HG02973 (cell line): ENCODE data around the gene RBM47.

Source experiments
- ATAC-seq: cut with Tn5 transposase; IDR thresholded peaks from one replicate; pipeline ENCODE4 v1.9.1; 2021; ENCODE audit warnings: moderate library complexity; ENCODE audit not compliant: unreplicated experiment

The RBM47 gene

DNA sequence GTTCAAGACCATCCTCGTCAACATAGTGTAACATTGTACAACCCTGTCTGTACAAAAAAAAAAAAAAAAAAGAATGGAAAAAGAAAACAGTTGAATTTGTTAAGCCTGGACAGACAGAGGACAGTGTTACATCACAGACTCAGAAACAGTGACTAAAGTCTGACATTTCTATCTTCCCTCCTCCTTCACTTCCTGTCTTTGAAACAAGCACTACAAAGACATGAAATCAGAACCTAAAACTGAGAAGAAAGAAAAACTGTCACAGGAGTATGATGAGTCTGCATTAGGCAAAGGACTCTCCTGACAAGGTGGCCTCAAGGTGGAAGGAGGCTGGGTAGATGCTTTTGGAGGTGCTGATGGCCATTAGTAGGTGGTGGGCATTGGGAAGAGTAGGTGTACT is 126.7 kb downstream of the RBM47 start:
- peak; percentile 56 for ATAC-seq

DNA sequence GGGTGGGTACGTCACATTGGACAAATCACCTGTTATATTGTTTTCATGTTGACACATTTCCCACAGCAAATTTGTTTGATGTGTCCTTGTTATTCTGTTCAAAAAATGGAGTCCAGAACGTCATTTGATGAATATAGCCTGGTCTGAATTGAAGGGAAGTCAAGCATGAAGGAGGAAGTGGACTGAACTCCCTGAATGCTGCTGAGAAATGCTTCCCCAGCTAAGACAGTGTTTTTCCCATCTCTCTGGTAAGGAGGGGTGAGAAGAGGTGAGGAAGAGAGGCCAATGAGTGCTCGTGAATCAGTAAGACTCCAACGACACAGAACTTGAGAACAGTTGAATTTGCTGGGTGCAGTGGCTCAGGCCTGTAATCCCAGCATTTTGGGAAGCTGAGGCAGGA is 127.4 kb downstream of the RBM47 start:
- ATAC-seq: no peak

DNA sequence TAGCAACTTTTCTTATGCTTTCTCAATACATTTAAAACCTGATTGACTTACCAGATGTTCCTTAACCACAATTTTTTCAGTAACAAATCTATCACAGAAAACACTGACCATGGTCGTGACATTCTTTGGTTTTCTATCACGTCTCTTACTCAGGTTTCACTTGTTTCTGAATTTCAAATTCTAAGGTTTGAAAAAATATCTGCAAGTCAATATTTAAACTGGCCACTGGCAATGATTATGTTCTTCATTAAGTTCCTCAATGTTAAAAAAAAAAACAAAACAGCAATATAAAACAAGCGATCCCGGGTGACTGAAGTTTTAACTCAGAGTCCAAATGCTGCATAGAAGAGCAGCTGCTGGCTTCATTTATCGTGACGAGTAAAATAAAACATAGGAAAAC is 128.9 kb downstream of the RBM47 start:
- ATAC-seq: no peak

DNA sequence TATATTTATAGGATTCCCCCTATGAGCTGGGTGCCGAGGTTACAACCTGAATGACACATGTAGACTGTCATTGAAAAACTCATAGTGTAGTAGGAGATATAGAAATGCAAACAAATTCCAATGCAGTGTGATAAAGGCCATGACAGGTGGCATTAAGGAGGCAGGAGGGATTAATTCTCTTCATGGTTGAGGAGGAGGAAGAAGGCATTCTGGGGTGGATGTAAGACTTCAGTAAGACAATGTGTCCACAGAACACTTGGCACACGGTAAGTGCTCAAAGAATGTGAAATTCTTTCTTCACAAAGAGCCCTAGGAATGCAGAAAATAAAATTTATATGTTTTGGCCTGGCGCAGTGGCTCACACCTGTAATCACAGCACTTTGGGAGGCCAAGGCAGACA is 136.5 kb downstream of the RBM47 start:
- ATAC-seq: no peak

DNA sequence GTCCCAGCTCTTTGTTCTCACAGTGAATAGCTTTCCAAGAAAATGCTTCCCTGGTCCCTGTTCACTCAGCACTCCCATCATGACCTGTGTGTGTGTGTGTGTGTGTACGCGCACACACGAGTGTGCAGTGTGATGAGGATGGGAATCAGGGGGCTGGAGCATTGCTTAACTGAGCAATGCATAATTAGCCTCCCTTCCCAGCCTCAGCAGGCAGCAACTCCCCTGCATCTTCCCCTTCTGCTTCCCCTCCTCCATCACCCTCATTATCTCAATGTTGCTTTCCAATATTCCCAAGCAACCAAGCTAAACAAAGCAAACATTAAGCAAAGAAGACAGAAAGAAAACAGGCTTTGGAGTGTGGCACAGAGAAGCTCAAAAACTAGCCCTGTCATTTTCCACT is 137.0 kb downstream of the RBM47 start:
- no peak for ATAC-seq

DNA sequence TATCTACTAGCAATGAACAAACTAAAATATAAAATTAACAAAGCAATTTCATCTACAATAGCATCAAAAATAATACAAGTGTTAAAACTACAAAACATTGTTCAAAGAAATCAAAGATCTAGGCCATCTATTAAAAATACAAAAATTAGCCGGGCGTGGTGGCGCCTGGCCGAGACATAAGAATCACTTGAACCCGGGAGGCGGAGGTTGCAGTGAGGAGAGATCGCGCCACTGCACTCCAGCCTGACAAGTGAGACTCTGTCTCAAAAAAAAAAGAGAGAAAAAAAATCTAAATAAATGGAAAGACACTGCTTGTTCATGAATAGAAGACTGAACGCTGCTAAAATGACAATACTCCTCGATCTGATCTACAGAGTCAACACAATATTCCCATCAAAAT is 139.2 kb downstream of the RBM47 start:
- ATAC-seq: no peak

DNA sequence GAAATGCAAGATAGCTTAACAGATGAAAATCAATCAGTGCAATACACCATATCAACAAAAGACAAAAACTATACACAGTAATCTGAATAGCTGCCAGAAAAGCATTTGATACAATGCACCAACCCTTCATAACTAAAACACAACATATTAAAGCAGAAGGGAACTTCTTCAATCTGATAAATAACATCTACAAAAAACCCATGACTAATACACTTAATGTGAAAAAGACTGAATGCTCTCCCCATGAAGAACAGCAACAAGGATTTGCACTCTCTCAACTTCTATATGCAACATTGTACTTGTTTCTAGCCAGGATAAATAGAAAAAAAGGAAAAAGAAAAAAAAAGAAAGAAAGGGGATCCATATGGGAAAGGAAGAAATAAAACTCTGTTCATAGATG is 139.7 kb downstream of the RBM47 start:
- no peak for ATAC-seq

DNA sequence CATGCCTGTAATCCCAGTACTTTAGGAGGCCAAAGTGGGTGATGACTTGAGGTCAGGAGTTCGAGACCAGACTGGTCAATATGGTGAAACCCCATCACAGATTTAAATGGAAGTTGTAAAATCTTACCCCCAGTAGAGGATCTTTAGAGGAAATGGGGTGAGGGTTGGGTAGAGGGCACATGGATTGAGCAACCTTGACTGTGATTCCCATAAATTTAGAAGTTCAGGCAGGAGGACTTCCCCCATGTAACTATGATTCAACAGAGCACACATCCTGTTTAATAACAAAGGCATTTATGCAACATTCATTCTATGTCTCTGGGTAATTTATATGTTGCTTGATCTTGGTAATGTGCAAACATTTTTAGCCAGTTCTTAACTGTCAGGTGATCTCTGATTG is 143.1 kb downstream of the RBM47 start:
- ATAC-seq: no peak

DNA sequence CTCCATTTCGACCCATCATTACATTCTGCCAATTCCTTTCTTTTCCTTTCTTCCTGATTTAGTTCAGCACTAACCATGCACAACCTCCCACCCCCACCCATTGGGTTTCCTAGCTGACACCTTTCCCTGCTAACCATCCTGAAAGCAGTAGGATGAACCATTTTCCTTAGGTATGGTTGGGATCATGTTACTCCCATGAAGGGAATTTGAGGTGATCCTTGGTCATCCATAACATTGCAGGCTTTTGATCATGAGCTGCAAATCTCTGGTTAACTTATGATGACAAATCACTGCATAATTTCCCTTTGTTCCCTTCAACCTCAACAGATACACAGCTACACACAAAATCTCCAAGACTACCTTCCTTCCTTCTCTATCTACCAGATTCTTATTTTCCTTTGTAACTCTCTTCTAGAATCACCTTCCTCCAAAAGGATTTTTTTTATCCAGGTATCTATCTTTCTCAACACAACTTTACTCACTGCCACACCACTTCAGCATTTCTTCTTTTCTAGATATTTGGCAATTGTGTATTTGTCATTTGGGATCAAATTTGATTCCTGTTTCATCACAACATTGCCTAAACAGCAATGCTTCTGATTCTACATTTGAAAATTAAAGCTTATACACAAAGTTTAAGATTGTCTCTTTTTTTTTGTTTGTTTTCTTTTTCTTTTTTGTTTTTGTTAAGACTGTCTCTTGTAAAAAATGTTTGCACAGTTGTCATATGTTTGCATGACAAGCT is 145.1 kb downstream of the RBM47 start:
- no peak for ATAC-seq

DNA sequence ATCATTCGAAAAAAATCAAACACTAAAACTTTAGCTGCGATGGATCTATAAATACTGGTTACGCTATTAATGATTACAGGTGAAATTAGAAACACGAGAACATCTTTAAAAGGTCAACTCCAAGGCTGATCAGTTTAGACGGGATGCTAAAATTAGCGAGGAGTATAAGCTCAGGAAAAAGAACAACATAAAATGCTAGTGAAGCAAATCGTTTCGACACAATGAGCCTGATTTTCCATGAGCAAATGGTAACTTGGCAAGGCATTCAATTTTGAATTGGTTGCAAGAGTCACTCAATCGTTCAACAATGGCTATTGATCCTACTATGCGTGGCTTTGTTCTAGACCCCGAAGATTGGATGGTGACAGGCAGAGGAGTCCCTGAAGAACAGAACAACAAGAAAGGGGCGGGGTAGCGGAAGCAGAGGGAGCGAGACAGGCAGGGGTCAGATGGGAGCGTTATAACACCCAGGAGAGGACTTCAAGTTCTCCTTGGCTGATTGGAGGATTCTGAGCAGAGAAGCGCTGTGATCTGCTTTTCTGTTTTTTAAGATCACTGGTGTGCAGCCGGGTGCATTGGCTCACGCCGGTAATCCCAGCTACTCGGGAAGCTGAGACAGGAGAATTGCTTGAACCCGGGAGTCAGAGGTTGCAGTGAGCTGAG is 146.5 kb downstream of the RBM47 start:
- no peak for ATAC-seq

DNA sequence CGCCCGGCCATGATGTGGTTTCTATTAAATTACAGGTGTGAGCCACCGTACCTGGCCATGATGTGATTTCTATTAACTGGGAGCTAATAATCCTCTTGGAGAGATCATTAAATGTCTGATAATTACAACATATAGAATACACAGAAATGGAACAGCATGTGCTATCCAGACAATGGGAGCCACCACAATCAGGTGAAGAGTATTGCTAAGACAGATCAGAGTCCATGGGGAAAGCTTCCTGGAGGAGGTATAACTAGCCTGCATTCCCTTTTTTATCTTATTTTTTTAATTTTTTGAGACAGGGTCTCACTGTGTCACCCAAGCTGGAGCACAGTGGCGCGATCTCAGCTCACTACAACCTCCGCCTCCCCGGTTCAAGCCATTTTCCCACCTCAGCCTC is 147.7 kb downstream of the RBM47 start:
- ATAC-seq: no peak

DNA sequence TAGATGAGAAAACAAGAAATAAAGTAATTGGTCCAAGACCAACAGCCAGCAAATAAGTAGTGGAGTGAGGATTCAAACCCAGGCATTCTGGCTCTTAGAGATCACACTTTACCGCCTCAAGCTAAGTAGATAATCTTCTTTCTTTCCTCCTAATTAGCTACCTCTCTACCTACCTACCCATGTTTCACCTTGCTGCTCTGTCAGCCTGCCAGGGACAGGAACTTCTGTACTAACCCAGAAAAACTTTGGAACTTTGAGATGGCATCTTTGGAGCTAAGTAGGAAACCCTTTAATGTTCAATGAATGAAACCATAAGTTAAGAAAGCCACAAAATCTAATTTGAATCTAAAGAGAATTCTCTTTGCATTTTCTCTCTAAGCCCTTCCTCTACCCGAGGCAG is 149.4 kb downstream of the RBM47 start:
- no peak for ATAC-seq

DNA sequence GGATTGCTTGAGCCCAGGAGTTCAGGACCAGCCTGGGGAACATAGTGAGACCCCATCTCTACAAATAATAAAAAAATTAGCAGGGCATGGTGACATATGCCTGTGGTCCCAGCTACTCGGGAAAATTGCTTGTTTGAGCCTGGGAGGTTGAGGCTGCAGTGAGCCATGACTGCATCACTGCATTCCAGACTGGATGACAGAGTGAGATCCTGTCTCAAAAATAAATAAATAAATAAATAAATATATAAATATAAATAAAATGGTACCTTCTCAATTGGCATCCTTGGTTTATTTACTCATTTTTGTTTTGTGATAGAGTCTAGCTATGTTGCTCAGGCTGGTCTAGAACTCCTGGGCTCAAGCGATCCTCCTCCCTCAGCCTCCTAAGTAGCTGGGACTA is 150.3 kb downstream of the RBM47 start:
- ATAC-seq: no peak

DNA sequence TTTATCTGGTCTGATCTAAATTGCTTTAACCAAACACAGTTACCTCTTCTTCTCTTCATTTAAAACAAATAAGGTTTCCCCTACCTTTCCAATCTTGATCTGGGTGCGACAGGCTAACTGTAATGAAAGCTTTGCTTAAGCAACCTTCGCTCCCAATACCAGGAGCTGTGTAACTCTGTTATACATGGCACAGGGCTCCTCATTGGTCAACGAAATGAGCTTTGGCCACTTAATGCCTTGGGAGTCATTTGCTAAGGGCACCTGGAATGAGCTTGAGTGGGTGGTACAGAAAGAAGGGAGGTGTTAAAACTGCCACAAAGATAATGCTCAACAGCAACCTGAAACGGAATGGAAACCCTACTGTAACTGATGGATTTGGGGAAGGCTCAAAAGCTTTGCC is 154.1 kb downstream of the RBM47 start:
- no peak for ATAC-seq

DNA sequence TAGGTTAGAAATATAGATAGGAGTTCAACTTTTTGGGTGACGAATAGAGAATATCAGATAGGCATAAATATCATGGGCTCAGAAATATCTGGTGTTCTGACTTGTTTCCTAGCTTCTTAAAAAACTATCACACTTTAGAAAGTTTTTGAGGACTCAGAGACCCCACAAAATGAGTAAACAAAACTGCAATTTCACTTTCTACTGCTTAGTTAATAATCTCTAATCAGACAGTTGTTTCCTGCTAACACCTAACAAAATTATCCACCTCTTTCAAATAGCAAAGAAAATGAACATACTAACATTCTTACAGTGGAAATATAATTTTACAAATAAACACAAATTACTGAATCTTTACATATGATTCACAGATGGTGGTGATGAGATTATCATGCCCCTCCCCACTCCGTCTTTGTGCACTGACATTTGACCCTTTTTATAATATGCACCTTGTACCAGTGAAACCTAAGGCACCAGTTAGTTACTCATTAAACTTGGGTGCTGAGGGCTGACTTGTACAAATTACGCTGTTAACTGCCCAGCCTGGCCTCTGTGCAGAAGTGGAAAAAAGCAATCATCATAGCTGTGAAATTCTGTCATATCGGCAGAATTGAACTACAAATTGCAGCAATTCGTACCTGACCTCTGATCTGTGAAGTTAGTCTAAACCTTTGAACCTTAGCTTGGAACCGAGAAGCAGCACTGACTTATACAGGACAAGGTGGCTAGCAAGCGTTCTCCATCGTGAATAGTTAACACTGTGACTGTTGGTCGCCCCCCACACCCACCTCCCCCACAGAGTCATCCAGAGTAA is 155.9 kb downstream of the RBM47 start:
- ATAC-seq: no peak

DNA sequence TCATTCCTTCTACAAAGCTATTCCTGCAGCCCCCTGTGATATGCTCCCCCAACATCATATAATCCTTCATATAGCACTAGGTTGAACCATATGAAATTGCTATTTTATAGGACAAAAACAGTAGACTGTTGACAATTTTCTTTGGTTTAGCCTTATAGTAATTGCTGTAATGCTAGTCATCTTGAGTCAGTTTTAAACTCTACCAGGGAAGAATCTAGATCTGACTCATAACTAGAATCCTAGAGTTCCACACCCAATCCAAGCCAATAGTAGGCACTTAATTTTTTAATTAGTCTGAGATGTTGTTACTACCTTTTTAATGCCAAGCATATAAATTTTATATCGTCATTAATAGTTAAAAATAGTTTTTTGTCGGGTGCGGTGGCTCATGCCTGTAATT is 157.7 kb downstream of the RBM47 start:
- no peak for ATAC-seq

DNA sequence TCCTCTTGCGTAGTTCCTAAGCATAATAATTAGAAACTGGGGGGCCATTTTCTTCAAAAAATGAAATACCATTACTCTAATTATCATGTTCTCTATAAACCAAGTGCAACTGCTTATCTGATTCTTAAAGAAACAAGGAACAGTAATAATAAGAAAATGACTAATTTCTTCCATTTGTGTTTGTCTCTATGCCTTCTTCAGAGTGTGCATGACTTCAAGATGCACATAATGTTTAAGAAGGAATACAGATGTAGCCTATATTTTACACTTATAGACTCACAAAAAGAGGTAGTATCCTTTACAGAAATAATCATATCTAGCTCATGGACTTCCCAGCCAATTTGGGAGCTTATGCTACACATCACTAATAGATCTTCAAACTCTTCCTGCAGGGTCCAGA is 162.9 kb downstream of the RBM47 start:
- no peak for ATAC-seq

DNA sequence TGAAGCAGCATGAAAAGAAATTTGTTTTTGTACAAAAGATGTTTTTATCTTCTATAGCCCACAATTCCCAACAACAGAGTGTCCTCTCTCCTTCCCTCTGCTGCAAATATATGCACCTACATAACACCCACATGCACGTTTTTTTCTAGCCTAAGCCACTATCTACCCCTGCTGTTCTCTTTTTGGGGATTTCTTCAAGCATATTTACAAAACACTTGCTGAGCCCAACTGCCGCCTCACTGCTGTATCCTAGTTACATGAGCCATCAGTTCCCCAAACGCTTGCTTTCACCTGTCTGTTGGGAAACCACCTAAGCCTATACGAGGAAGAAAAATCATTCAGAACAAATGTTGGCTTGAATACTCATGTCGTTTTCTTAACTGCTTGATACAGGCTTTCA is 167.3 kb downstream of the RBM47 start:
- ATAC-seq: peak; percentile 78

DNA sequence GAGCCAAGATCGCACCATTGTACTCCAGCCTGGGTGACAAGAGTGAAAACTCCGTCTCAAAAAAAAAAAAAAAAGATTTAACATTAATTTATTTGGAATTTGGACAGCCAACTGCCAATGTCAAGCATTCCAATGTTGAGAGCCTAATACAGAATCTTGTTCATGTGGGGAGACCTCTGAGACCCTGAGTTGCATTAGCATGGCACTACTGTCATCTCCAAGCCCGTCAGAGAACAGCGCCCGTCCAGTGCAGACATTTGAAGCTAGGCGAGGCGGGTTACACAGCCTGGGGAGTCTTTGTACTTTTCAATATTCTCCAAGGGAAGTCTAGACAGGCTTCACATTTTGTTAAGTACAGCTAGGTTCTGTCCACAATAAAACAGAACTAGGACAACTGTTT is 167.8 kb downstream of the RBM47 start:
- no peak for ATAC-seq

DNA sequence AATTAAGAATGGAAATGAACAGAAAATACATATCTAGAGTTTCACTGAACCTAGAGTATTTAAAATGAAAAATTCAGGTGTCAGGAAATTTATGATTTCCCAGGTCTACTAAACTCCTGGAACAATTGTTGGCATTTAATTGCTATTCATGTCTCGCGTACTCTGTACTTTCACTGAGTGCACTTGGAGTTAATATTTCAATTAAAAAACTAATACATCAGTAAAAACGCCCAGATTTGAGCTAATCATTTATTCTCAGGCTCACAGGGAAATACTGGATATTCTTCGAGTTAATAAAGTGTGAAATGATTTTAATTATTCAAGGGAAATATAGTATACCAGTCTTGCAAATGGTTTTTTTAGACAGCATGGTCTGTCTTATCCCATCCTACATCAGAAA is 168.6 kb downstream of the RBM47 start:
- no peak for ATAC-seq

DNA sequence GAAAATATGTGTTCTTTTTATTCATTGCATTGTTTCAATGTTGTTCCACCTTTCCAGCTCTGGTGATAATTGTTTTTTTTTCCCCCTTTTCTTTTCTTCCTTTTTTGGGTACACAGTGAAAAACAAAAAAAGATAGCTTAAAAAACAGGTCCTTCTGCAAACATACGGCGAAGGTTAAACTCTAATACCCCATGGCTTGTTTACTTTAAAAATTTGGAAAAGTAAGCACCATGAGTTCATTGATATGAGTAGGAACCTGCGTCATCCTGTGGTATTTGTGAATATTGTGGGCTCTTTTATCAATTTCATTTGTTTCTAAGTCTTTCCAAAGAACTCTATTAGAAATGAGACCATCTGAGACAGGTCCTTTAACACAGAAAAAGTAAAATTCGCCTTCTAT is 171.0 kb downstream of the RBM47 start:
- ATAC-seq: no peak

DNA sequence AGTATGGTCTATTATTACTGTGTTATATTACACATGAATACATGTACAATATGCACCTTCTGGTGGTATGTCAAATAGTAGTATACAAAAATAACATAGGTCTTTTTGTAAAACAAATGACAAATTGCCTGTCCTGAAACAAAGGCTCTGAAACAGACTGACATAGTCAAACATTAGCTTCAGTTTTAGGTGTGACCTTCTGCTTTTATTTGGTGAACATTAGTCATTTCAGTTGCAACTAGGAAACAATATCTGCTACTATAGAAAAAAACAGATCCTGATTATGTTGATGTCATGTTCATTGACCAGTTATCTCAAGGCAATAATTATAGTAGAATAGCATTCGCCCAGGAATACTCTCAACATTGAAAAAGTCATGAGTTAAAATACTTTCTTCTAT is 171.6 kb downstream of the RBM47 start:
- ATAC-seq: no peak
